Measurements from ENCODE around the gene SEPTIN2. TPM values are rescaled to one million over a fixed set of nuclear protein-coding genes. Genes with fewer than 3 reads are reported as not detected.

SEPTIN2 gene
- total RNA-seq, 2 donors from 2014 or later, result 226 to 271 TPM

GRCh38 chr2:241302083-241302482 is 13.6 kb upstream of the SEPTIN2 start:
- Histone ChIP-seq H3K36me3 (replicated peaks in 1 of 2; ENCODE audit: insufficient read depth in 1 of 2, low read depth in 2 of 2) (no peaks in the 10 kb centered on the region), H3K9me3 (no peaks in the 10 kb centered on the region), H3K27me3 (no peaks in the 10 kb centered on the region), H3K4me1 (peaks cover 34% of the 10 kb centered on the region), H3K27ac (peak overlapping the region in 3 of 4 donors; percentile 42 to 64 (median 62)), H3K4me3 (no peak overlapping the region)
- intact Hi-C loops (cut with DNase I), result no loop called here
- WGBS, 2 donors, result 62 to 66% methylated on average over 3 of the region's 3 CpGs
- ATAC-seq (no peak), DNase-seq (no peak)
- TF ChIP-seq CTCF (IDR thresholded peaks at IDR 0.05) (no peak), POLR2A (IDR thresholded peaks at IDR 0.05) (no peak)

GRCh38 chr2:241302759-241303651 is 12.7 kb upstream of the SEPTIN2 start:
- no peaks in the 10 kb centered on the region for H3K9me3 ChIP-seq
- H3K27ac ChIP-seq, result peak overlapping the region; percentile 36 to 64 (median 52)
- TF ChIP-seq POLR2A (IDR thresholded peaks at IDR 0.05), result peak in 1 of 3 donors; percentile 0
- TF ChIP-seq CTCF (IDR thresholded peaks at IDR 0.05), result peak in 1 of 7 experiments; percentile 7
- H3K27me3 ChIP-seq, result no peaks in the 10 kb centered on the region
- peaks cover 39% of the 10 kb centered on the region for H3K4me1 ChIP-seq
- WGBS, 2 donors, result 28 to 30% methylated on average over 10 to 13 of the region's 13 CpGs
- H3K36me3 ChIP-seq (replicated peaks in 1 of 2; ENCODE audit: insufficient read depth in 1 of 2, low read depth in 2 of 2), result no peaks in the 10 kb centered on the region
- DNase-seq, result peak; percentile 31 to 63 (median 50)
- peak; percentile 64 for ATAC-seq
- H3K4me3 ChIP-seq, result no peak overlapping the region
- intact Hi-C loops (cut with DNase I), result no loop called here

- Histone ChIP-seq H3K4me3 (no peak overlapping the region), H3K4me1 (peaks cover 46% of the 10 kb centered on the region), H3K9me3 (no peaks in the 10 kb centered on the region), H3K36me3 (replicated peaks in 1 of 2; ENCODE audit: insufficient read depth in 1 of 2, low read depth in 2 of 2) (no peaks in the 10 kb centered on the region), H3K27ac (peak overlapping the region in 1 of 4 donors; percentile 62), H3K27me3 (no peaks in the 10 kb centered on the region)
- no peak for TF ChIP-seq CTCF (IDR thresholded peaks at IDR 0.05)
- no peak for TF ChIP-seq POLR2A (IDR thresholded peaks at IDR 0.05)
- DNase-seq (no peak), ATAC-seq (no peak)
- 51 to 55% methylated on average over 5 of the region's 5 CpGs for WGBS, 2 donors
- intact Hi-C loops (cut with DNase I), result no loop called here
These were observed 11.6 kb upstream of the SEPTIN2 start for GRCh38 chr2:241304039-241304670.

GRCh38 chr2:241307055-241307454 is 8.7 kb upstream of the SEPTIN2 start:
- DNase-seq, result no peak
- Histone ChIP-seq H3K9me3 (no peaks in the 10 kb centered on the region), H3K36me3 (replicated peaks in 1 of 2; ENCODE audit: insufficient read depth in 1 of 2, low read depth in 2 of 2) (no peaks in the 10 kb centered on the region), H3K27me3 (no peaks in the 10 kb centered on the region), H3K27ac (no peak overlapping the region), H3K4me3 (no peak overlapping the region), H3K4me1 (peaks cover 57% of the 10 kb centered on the region)
- ATAC-seq, result no peak
- TF ChIP-seq CTCF (IDR thresholded peaks at IDR 0.05) (no peak), POLR2A (IDR thresholded peaks at IDR 0.05) (no peak)
- 53 to 66% methylated on average over 6 of the region's 6 CpGs for WGBS, 2 donors
- intact Hi-C loops (cut with DNase I), result no loop called here
